SK-N-SH (cell line): ENCODE results near the gene EAPP.
"Not testable (repeated sequence)": the region's sequence is repeated elsewhere in the genome, so short reads cannot be mapped to it uniquely, and the experiment has no call there.

Source experiments
- CTCF ChIP-seq: fragments of 200-600 bp; sonication (generic); IDR thresholded peaks from 2 replicates; pipeline ENCODE4 v1.6.1; 2017; ENCODE audit warnings: antibody characterized with exemption, mild to moderate bottlenecking, moderate library complexity
- ELF1 ChIP-seq: IDR thresholded peaks from 2 replicates; pipeline ENCODE4 v1.4.0; 2012
- EZH2phosphoT487 ChIP-seq: fragments of 200-600 bp; sonication (generic); IDR thresholded peaks from 2 replicates; pipeline ENCODE4 v1.6.1; 2017; ENCODE audit warnings: low read depth, mixed run types, mild to moderate bottlenecking, antibody characterized with exemption, moderate library complexity, borderline replicate concordance
- FOXJ3 ChIP-seq: sonication (generic); formaldehyde crosslinking; IDR thresholded peaks from 2 replicates; pipeline ENCODE4 v1.5.1; 2020; ENCODE audit warnings: mild to moderate bottlenecking, missing genetic modification reagents
- GABPA ChIP-seq: IDR thresholded peaks from 2 replicates; pipeline ENCODE4 v1.4.0; 2012; ENCODE audit warnings: low read depth, mild to moderate bottlenecking
- JUND ChIP-seq: IDR thresholded peaks from 2 replicates; pipeline ENCODE4 v1.4.0; 2012
- MAX ChIP-seq: IDR thresholded peaks from 2 replicates; pipeline ENCODE4 v1.4.0; 2012; ENCODE audit warnings: low read depth
- POLR2AphosphoS5 ChIP-seq: IDR thresholded peaks from 2 replicates; pipeline ENCODE4 v1.6.1; 2012; ENCODE audit warnings: low read depth, low read length
- RAD21 ChIP-seq: IDR thresholded peaks from 2 replicates; pipeline ENCODE4 v1.6.1; 2012; ENCODE audit warnings: mild to moderate bottlenecking, low read length
- REST ChIP-seq: IDR thresholded peaks from 2 replicates; pipeline ENCODE4 v1.6.1; 2012; ENCODE audit warnings: mild to moderate bottlenecking, low read depth, low read length, moderate library complexity
- TCF12 ChIP-seq: IDR thresholded peaks from 2 replicates; pipeline ENCODE4 v1.4.0; 2012
- TEAD4 ChIP-seq: IDR thresholded peaks from 2 replicates; pipeline ENCODE4 v1.4.0; 2012; ENCODE audit warnings: mild to moderate bottlenecking, borderline replicate concordance; ENCODE audit not compliant: insufficient read depth
- USF2 ChIP-seq: fragments of 150-350 bp; IDR thresholded peaks from 2 replicates; pipeline ENCODE4 v1.6.1; 2017; ENCODE audit warnings: antibody characterized with exemption, low read length, low read depth, borderline replicate concordance

GRCh38 chr14:34547136-34547520 lies 7.6 kb upstream of the EAPP start:
- not testable (repeated sequence) for TF ChIP-seq CTCF; GABPA; USF2; MAX; RAD21; EZH2phosphoT487; ELF1; JUND; POLR2AphosphoS5; FOXJ3 (CRISPR knock-in tag); TCF12; REST; TEAD4
